H9 (cell line): ENCODE results near the gene PLAAT3. TPM values are rescaled to one million over a fixed set of nuclear protein-coding genes. Genes with fewer than 3 reads are reported as not detected.

ENCODE experiments used
- DNase-seq: peaks from one replicate; pipeline ENCODE4 v3.0.0-alpha.2; 2017
- H2AFZ ChIP-seq: one replicate; pipeline ENCODE4 v1.6.1; 2013; ENCODE audit warnings: mild to moderate bottlenecking, low read length, control low read depth, moderate library complexity
- H2AK5ac ChIP-seq: 2 replicates; pipeline ENCODE4 v1.6.1; 2013; ENCODE audit warnings: low read length, control low read depth, mixed read lengths; ENCODE audit not compliant: insufficient read length
- H2BK120ac ChIP-seq: one replicate; pipeline ENCODE4 v1.6.1; 2013; ENCODE audit warnings: low read depth, mild to moderate bottlenecking, low read length, control low read depth, inconsistent platforms; ENCODE audit not compliant: poor library complexity, severe bottlenecking
- H2BK12ac ChIP-seq: 2 replicates; pipeline ENCODE4 v1.6.1; 2013; ENCODE audit warnings: low read length, control low read depth, mixed read lengths, low read depth; ENCODE audit not compliant: insufficient read length
- H2BK15ac ChIP-seq: 2 replicates; pipeline ENCODE4 v1.6.1; 2013; ENCODE audit warnings: low read depth, low read length, control low read depth
- H2BK20ac ChIP-seq: one replicate; pipeline ENCODE4 v1.6.1; 2013; ENCODE audit warnings: low read depth, mild to moderate bottlenecking, low read length, control low read depth, inconsistent platforms; ENCODE audit not compliant: poor library complexity, severe bottlenecking
- H2BK5ac ChIP-seq: 2 replicates; pipeline ENCODE4 v1.6.1; 2013; ENCODE audit warnings: low read length, control low read depth, mixed read lengths; ENCODE audit not compliant: insufficient read length
- H3K14ac ChIP-seq: 2 replicates; pipeline ENCODE4 v1.6.1; 2013; ENCODE audit warnings: low read length, control low read depth; ENCODE audit not compliant: insufficient read depth
- H3K18ac ChIP-seq: 2 replicates; pipeline ENCODE4 v1.6.1; 2013; ENCODE audit warnings: low read depth, mild to moderate bottlenecking, mixed read lengths, low read length, control low read depth; ENCODE audit not compliant: insufficient read length
- H3K23ac ChIP-seq: 2 replicates; pipeline ENCODE4 v1.6.1; 2013; ENCODE audit warnings: low read length, control low read depth, mixed read lengths, low read depth; ENCODE audit not compliant: insufficient read length
- H3K23me2 ChIP-seq: 2 replicates; pipeline ENCODE4 v1.6.1; 2013; ENCODE audit warnings: low read depth, mild to moderate bottlenecking, mixed read lengths, low read length, control low read depth; ENCODE audit not compliant: insufficient read length, poor library complexity, severe bottlenecking
- H3K27ac ChIP-seq: 2 replicates; pipeline ENCODE4 v1.5.1; 2013; ENCODE audit warnings: low read length, control low read depth, mixed read lengths, low read depth; ENCODE audit not compliant: insufficient read length
- H3K27me3 ChIP-seq: 2 replicates; pipeline ENCODE4 v1.6.1; 2013; ENCODE audit warnings: low read length, control low read depth, inconsistent platforms; ENCODE audit not compliant: insufficient read depth
- H3K4ac ChIP-seq: 2 replicates; pipeline ENCODE4 v1.6.1; 2013; ENCODE audit warnings: low read depth, mild to moderate bottlenecking, control low read depth, inconsistent platforms, low read length, moderate library complexity
- H3K4me1 ChIP-seq: 2 replicates; pipeline ENCODE4 v1.6.1; 2013; ENCODE audit warnings: low read length, control low read depth, inconsistent platforms; ENCODE audit not compliant: insufficient read depth
- H3K4me2 ChIP-seq: 2 replicates; pipeline ENCODE4 v1.6.1; 2013; ENCODE audit warnings: low read length, control low read depth, mixed read lengths; ENCODE audit not compliant: insufficient read length, insufficient read depth
- H3K56ac ChIP-seq: 2 replicates; pipeline ENCODE4 v1.6.1; 2013; ENCODE audit warnings: low read depth, mild to moderate bottlenecking, mixed read lengths, low read length, control low read depth; ENCODE audit not compliant: insufficient read length
- H3K79me1 ChIP-seq: 2 replicates; pipeline ENCODE4 v1.6.1; 2013; ENCODE audit warnings: low read depth, mild to moderate bottlenecking, moderate library complexity, low read length, control low read depth, inconsistent platforms; ENCODE audit not compliant: insufficient read depth, poor library complexity, severe bottlenecking
- H3K79me2 ChIP-seq: 2 replicates; pipeline ENCODE4 v1.6.1; 2013; ENCODE audit warnings: low read length, control low read depth, inconsistent platforms; ENCODE audit not compliant: insufficient read depth
- H3K9ac ChIP-seq: 2 replicates; pipeline ENCODE4 v1.6.1; 2013; ENCODE audit warnings: low read length, control low read depth, mixed read lengths; ENCODE audit not compliant: insufficient read length; ENCODE audit errors: extremely low read depth
- H3K9me3 ChIP-seq: one replicate; pipeline ENCODE4 v1.6.1; 2013; ENCODE audit warnings: low read depth, low read length, inconsistent platforms; ENCODE audit not compliant: control insufficient read depth
- H3T11ph ChIP-seq: one replicate; pipeline ENCODE4 v1.6.1; 2013; ENCODE audit warnings: mild to moderate bottlenecking, low read length, control low read depth, inconsistent platforms
- H4K20me1 ChIP-seq: one replicate; pipeline ENCODE4 v1.6.1; 2013; ENCODE audit not compliant: control insufficient read depth, insufficient read length, insufficient read depth
- H4K5ac ChIP-seq: 2 replicates; pipeline ENCODE4 v1.6.1; 2013; ENCODE audit warnings: low read depth, mild to moderate bottlenecking, mixed read lengths, low read length, control low read depth; ENCODE audit not compliant: insufficient read length
- H4K8ac ChIP-seq: replicated peaks from 2 replicates; pipeline ENCODE4 v1.6.1; 2013; ENCODE audit warnings: low read length, control low read depth, mixed read lengths, low read depth; ENCODE audit not compliant: insufficient read length
- H4K91ac ChIP-seq: 2 replicates; pipeline ENCODE4 v1.6.1; 2013; ENCODE audit warnings: low read depth, mild to moderate bottlenecking, moderate library complexity, mixed read lengths, low read length, control low read depth; ENCODE audit not compliant: insufficient read length
- H3K27ac Mint-ChIP-seq, 3 experiments: 2 replicates in 2 of 3; 3 replicates in 1 of 3; pipeline ENCODE4 v1.8.0; 2020 to 2021; ENCODE audit warnings: mixed read lengths in 3 of 3, mild to moderate bottlenecking in 1 of 3, moderate library complexity in 1 of 3
- H3K27me3 Mint-ChIP-seq: 2 replicates; pipeline ENCODE4 v1.8.0; 2021; ENCODE audit warnings: low read depth, mild to moderate bottlenecking, moderate library complexity, mixed read lengths
- H3K36me3 Mint-ChIP-seq, 3 experiments: 2 replicates in 2 of 3; 3 replicates in 1 of 3; pipeline ENCODE4 v1.8.0; 2020 to 2021; ENCODE audit warnings: low read depth in 3 of 3, mixed read lengths in 3 of 3; ENCODE audit not compliant: insufficient read depth in 1 of 3
- H3K4me1 Mint-ChIP-seq, 2 experiments: 2 replicates each; pipeline ENCODE4 v1.8.0; 2020; ENCODE audit warnings: mixed read lengths in 2 of 2
- H3K4me3 Mint-ChIP-seq, 2 experiments: 2 replicates in 1 of 2; 3 replicates in 1 of 2; pipeline ENCODE4 v1.8.0; 2020 to 2021; ENCODE audit warnings: mild to moderate bottlenecking in 2 of 2, mixed read lengths in 2 of 2, moderate library complexity in 1 of 2
- H3K9me3 Mint-ChIP-seq, 2 experiments: 2 replicates in 1 of 2; 3 replicates in 1 of 2; pipeline ENCODE4 v1.8.0; 2020; ENCODE audit warnings: mild to moderate bottlenecking in 2 of 2, mixed read lengths in 2 of 2, moderate library complexity in 1 of 2
- CTCF ChIP-seq: fragments of 200-600 bp; sonication (generic); conservative IDR thresholded peaks from 3 replicates; pipeline ENCODE4 v1.8.0; 2021; ENCODE audit warnings: antibody characterized with exemption, mild to moderate bottlenecking
- WGBS: extraction: QIAGEN DNeasy Blood & Tissue Kit; methylation state at CpG from one replicate; pipeline ENCODE4 v1.1.7; 2013; ENCODE audit warnings: missing lambda C conversion rate, low lambda C conversion rate, mixed read lengths; ENCODE audit not compliant: insufficient read length; ENCODE audit errors: extremely low coverage; 5-methylcytosine and 5-hydroxymethylcytosine counted together
- total RNA-seq: library from RNA; stranded (reverse); gene quantifications from 2 replicates; pipeline ENCODE4 v1.2.1, GENCODE V29; 2021

The PLAAT3 gene
- total RNA-seq, 1 experiment from 2014 or later, result 188 TPM

GRCh38 chr11:63557570-63557969 is 56.7 kb downstream of the PLAAT3 start:
- H4K5ac ChIP-seq, result no peak overlapping the region
- H3K27me3 Mint-ChIP-seq, result peaks cover under 1% of the 10 kb centered on the region

More at GRCh38 chr11:63557570-63557969, 56.7 kb downstream of the PLAAT3 start:
- no peak overlapping the region for H3K14ac ChIP-seq
- H2AFZ ChIP-seq, result no peak overlapping the region
- no peak overlapping the region for H4K8ac ChIP-seq
- H3T11ph ChIP-seq, result no peak overlapping the region
- Mint-ChIP-seq H3K27ac (no peak overlapping the region), H3K4me3 (no peak overlapping the region), H3K9me3 (no peaks in the 10 kb centered on the region), H3K36me3 (no peaks in the 10 kb centered on the region), H3K4me1 (peaks cover 32 to 48% of the 10 kb centered on the region in 2 experiments)
- H3K9me3 ChIP-seq, result no peaks in the 10 kb centered on the region
- no peaks in the 10 kb centered on the region for H3K23me2 ChIP-seq
- no peak overlapping the region for H3K4ac ChIP-seq
- H3K9ac ChIP-seq, result no peak overlapping the region
- DNase-seq, result peak; percentile 3
- TF ChIP-seq CTCF, result no peak
- H3K79me2 ChIP-seq, result no peaks in the 10 kb centered on the region
- H3K27me3 ChIP-seq, result no peaks in the 10 kb centered on the region
- H2BK5ac ChIP-seq, result no peak overlapping the region
- no peak overlapping the region for H3K18ac ChIP-seq
- H3K4me2 ChIP-seq, result no peak overlapping the region
- no peak overlapping the region for H3K23ac ChIP-seq
- H3K79me1 ChIP-seq, result no peaks in the 10 kb centered on the region
- 0 out of 2 replicates have a peak, but pooled peaks cover 4% of the 10 kb centered on the region for H3K4me1 ChIP-seq
- no peak overlapping the region for H2AK5ac ChIP-seq
- no peak overlapping the region for H2BK20ac ChIP-seq
- no peak overlapping the region for H2BK15ac ChIP-seq
- H2BK120ac ChIP-seq, result no peak overlapping the region
- H4K91ac ChIP-seq, result no peak overlapping the region
- H3K56ac ChIP-seq, result no peak overlapping the region
- WGBS, result no CpG with 5 or more reads among the region's 7 CpGs
- H2BK12ac ChIP-seq, result no peak overlapping the region
- no peaks in the 10 kb centered on the region for H4K20me1 ChIP-seq
- no peak overlapping the region for H3K27ac ChIP-seq
